NCI-H128 (cell line): Measurements from ENCODE around the gene CIZ1.
A peak's percentile ranks its signal among the peaks of the same experiment; 100 is the strongest.

Experiments
- DNase-seq: peaks from one replicate; lab custom pipeline; 2025; ENCODE audit not compliant: unreplicated experiment; lab: John Stamatoyannopoulos, UW

The CIZ1 gene

GRCh38 chr9:128213746-128214497, 22.6 kb upstream of the CIZ1 start:
- no peak for DNase-seq

- no peak for DNase-seq
These were observed 20.6 kb upstream of the CIZ1 start for GRCh38 chr9:128211981-128212281.

GRCh38 chr9:128211186-128211980, 20.0 kb upstream of the CIZ1 start:
- no peak for DNase-seq

- no peak for DNase-seq
These were observed 17.7 kb upstream of the CIZ1 start for GRCh38 chr9:128208946-128209669.

- DNase-seq, result no peak
These were observed 17.0 kb upstream of the CIZ1 start for GRCh38 chr9:128208386-128208785.

GRCh38 chr9:128206916-128207910, 15.8 kb upstream of the CIZ1 start:
- DNase-seq, result no peak

- no peak for DNase-seq
These were observed 15.1 kb upstream of the CIZ1 start for GRCh38 chr9:128206484-128206883.

- no peak for DNase-seq
These were observed 14.0 kb upstream of the CIZ1 start for GRCh38 chr9:128205296-128205944.

- no peak for DNase-seq
These were observed 13.5 kb upstream of the CIZ1 start for GRCh38 chr9:128204858-128205257.

GRCh38 chr9:128203707-128204551, 12.6 kb upstream of the CIZ1 start:
- peak; percentile 18 for DNase-seq

- peak; percentile 21 for DNase-seq
These were observed 11.8 kb upstream of the CIZ1 start, which contains the start of gene DNM1 for GRCh38 chr9:128203024-128203706. Gene DNM1, plus strand, starts transcription at chr9:128203379. Its CDS starts 92 bp downstream, at chr9:128203471.

- no peak for DNase-seq
These were observed 11.3 kb upstream of the CIZ1 start for GRCh38 chr9:128202648-128203023.

GRCh38 chr9:128201441-128202369, 10.3 kb upstream of the CIZ1 start:
- no peak for DNase-seq

GRCh38 chr9:128193469-128194096, 2.2 kb upstream of the CIZ1 start:
- DNase-seq, result no peak

- DNase-seq, result peak; percentile 82
These were observed 1.4 kb upstream of the CIZ1 start for GRCh38 chr9:128192601-128193371.
